ENCODE results near the gene MISP3.
A peak's percentile ranks its signal among the peaks of the same experiment; 100 is the strongest.

The MISP3 gene

DNA sequence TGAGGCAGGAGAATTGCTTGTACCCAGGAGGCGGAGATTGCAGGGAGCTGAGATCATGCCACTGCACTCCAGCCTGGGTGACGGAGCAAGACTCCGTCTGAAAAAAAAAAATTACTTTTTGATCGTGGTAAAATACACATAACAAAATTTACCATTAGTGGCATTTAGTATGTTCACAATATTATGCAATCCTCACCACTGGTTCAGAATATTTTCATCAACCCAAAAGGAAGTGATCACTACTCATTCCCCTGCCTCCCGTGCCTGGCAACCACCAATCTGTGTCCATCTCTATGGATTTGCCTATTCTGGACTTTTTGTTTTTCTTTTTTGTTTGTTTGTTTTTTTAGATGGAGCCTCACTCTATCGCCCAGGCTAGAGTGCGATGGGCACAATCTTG lies 9.5 kb upstream of the MISP3 start:
- Histone ChIP-seq H3K27ac (ENCODE audit: low read depth, low read length) (no peak overlapping the region), H3K36me3 (ENCODE audit: insufficient read depth, low read length) (no peaks in the 10 kb centered on the region), H3K27me3 (ENCODE audit: control insufficient read depth in 1 of 2, insufficient read depth in 2 of 2, low read length in 2 of 2) (peaks cover 23 to 32% of the 10 kb centered on the region in 2 donors), H3K9me3 (ENCODE audit: low read length) (no peaks in the 10 kb centered on the region), H3K4me1 (ENCODE audit: insufficient read depth, low read length) (peaks cover 5% of the 10 kb centered on the region), H3K9ac (ENCODE audit: low read length) (no peak overlapping the region), H3K4me3 (ENCODE audit: low read depth in 1 of 2, low read length in 2 of 2) (no peak overlapping the region)

- no peak overlapping the region for H3K9ac ChIP-seq (ENCODE audit: low read length)
- peaks cover 0 to 8% of the 10 kb centered on the region in 2 donors for H3K27me3 ChIP-seq (ENCODE audit: control insufficient read depth in 1 of 2, insufficient read depth in 2 of 2, low read length in 2 of 2)
- no peaks in the 10 kb centered on the region for H3K9me3 ChIP-seq (ENCODE audit: low read length)
- no peak overlapping the region for H3K4me3 ChIP-seq (ENCODE audit: low read depth in 1 of 2, low read length in 2 of 2)
- no peaks in the 10 kb centered on the region for H3K36me3 ChIP-seq (ENCODE audit: insufficient read depth, low read length)
- H3K27ac ChIP-seq (ENCODE audit: low read depth, low read length): no peak overlapping the region
- H3K4me1 ChIP-seq (ENCODE audit: insufficient read depth, low read length): no peaks in the 10 kb centered on the region
Measured at GRCh38 chr19:14066134-14066533, 6.5 kb upstream of the MISP3 start.

GRCh38 chr19:14070268-14071050 lies 2.1 kb upstream of the MISP3 start:
- H3K4me1 ChIP-seq (ENCODE audit: insufficient read depth, low read length): peaks cover 8% of the 10 kb centered on the region
- H3K27ac ChIP-seq (ENCODE audit: low read depth, low read length): no peak overlapping the region
- H3K9ac ChIP-seq (ENCODE audit: low read length): no peak overlapping the region

DNA sequence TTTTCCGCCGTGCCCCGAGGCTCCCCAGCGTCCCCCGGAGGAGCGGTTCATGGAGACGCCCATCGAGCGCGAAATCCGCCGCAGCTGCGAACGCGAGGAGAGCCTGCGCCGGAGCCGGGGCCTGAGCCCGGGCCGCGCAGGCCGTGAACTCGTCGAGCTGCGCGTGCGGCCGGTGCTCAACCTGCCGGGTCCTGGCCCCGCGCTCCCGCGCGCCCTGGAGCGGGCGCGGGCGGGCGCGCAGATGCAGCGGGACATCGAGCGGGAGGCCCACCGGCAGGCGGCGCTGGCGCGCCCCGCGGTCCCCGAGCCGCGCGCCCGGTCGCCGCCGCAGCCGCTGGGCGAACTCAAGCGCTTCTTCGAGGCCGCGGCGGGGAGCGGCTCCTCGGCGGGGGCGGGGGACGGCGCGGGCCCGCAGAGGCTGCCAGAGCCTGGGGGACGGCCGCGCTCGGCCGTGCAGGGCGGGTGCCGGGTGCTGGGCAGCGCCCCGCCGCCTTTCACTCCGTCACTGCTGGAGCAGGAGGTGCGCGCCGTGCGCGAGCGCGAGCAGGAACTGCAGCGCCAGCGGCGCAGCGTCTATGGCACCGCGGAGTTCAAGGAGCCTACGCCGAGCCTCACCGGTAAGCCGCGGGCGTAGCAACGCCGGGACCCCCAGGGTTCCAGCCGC lies 807 bp downstream of the MISP3 start:
- no peaks in the 10 kb centered on the region for H3K27me3 ChIP-seq (ENCODE audit: control insufficient read depth in 1 of 2, insufficient read depth in 2 of 2, low read length in 2 of 2)
- H3K9ac ChIP-seq (ENCODE audit: low read length): peak overlapping the region; percentile 81
- peak overlapping the region; percentile 84 to 90 for H3K4me3 ChIP-seq (ENCODE audit: low read depth in 1 of 2, low read length in 2 of 2)
- no peaks in the 10 kb centered on the region for H3K36me3 ChIP-seq (ENCODE audit: insufficient read depth, low read length)
- H3K9me3 ChIP-seq (ENCODE audit: low read length): no peaks in the 10 kb centered on the region
- H3K27ac ChIP-seq (ENCODE audit: low read depth, low read length): peak overlapping the region; percentile 64
- H3K4me1 ChIP-seq (ENCODE audit: insufficient read depth, low read length): peaks cover 11% of the 10 kb centered on the region

More at GRCh38 chr19:14070268-14071050, 2.1 kb upstream of the MISP3 start:
- no peaks in the 10 kb centered on the region for H3K9me3 ChIP-seq (ENCODE audit: low read length)
- H3K27me3 ChIP-seq (ENCODE audit: control insufficient read depth in 1 of 2, insufficient read depth in 2 of 2, low read length in 2 of 2): no peaks in the 10 kb centered on the region
- H3K36me3 ChIP-seq (ENCODE audit: insufficient read depth, low read length): no peaks in the 10 kb centered on the region
- H3K4me3 ChIP-seq (ENCODE audit: low read depth in 1 of 2, low read length in 2 of 2): no peak overlapping the region

- peaks cover 11% of the 10 kb centered on the region for H3K4me1 ChIP-seq (ENCODE audit: insufficient read depth, low read length)
- H3K27ac ChIP-seq (ENCODE audit: low read depth, low read length): peak overlapping the region; percentile 64
- H3K27me3 ChIP-seq (ENCODE audit: control insufficient read depth in 1 of 2, insufficient read depth in 2 of 2, low read length in 2 of 2): no peaks in the 10 kb centered on the region
- H3K9ac ChIP-seq (ENCODE audit: low read length): peak overlapping the region; percentile 81
- H3K9me3 ChIP-seq (ENCODE audit: low read length): no peaks in the 10 kb centered on the region
- H3K36me3 ChIP-seq (ENCODE audit: insufficient read depth, low read length): no peaks in the 10 kb centered on the region
- H3K4me3 ChIP-seq (ENCODE audit: low read depth in 1 of 2, low read length in 2 of 2): peak overlapping the region; percentile 84 to 90
Measured at GRCh38 chr19:14073925-14074838, 1.6 kb downstream of the MISP3 start.

GRCh38 chr19:14078411-14078810 lies 5.8 kb downstream of the MISP3 start:
- H3K36me3 ChIP-seq (ENCODE audit: insufficient read depth, low read length): no peaks in the 10 kb centered on the region
- no peaks in the 10 kb centered on the region for H3K9me3 ChIP-seq (ENCODE audit: low read length)
- no peak overlapping the region for H3K27ac ChIP-seq (ENCODE audit: low read depth, low read length)
- peaks cover 21% of the 10 kb centered on the region for H3K4me1 ChIP-seq (ENCODE audit: insufficient read depth, low read length)
- no peak overlapping the region for H3K4me3 ChIP-seq (ENCODE audit: low read depth in 1 of 2, low read length in 2 of 2)
- H3K9ac ChIP-seq (ENCODE audit: low read length): no peak overlapping the region
- H3K27me3 ChIP-seq (ENCODE audit: control insufficient read depth in 1 of 2, insufficient read depth in 2 of 2, low read length in 2 of 2): no peaks in the 10 kb centered on the region

DNA sequence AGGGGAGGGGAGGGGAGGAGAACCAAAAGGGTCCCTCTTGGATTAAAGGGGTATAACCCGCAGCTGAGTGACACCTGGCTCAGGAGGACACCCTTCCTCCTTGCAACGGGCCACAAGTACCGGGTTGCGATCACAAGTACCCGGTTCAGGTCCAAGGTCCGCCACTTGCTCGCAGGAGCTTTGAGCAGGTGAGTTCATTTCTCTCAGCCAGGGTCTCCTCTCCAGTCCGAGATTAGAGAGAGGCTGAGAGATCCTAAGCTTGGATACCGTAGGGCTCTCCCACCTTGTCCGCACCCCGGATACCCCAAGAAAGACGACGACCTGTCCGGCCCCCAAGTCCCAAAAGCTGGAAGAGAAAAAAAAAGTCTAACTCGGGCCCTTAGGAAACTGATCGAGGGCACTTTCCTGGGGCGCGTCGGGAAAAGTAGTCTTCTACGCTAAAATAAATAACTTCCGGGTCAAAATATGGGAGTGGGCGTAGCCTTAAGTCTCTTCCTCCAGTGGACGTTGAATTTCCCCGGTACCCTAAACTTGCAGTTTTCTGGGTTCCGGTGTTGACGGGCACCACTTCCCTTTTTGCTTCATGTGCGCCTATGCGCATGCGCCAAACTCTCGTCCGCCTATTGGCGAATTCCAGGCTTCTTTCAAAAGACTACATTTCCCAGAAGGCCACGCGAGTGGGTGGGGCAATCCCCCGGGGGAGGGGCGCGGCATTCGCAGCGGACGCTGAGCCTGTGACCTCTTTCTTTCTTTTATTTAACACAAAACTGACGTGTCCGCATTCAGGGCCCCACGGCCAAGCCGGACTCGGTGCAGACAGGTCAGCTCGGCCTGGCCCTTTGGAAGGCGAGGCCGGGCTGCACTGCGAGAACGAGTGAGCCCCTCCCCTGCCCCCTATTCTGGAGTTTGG lies 8.6 kb downstream of the MISP3 start:
- Histone ChIP-seq H3K4me3 (ENCODE audit: low read depth in 1 of 2, low read length in 2 of 2) (peak overlapping the region; percentile 71 to 91), H3K27ac (ENCODE audit: low read depth, low read length) (peak overlapping the region; percentile 91), H3K36me3 (ENCODE audit: insufficient read depth, low read length) (no peaks in the 10 kb centered on the region), H3K4me1 (ENCODE audit: insufficient read depth, low read length) (peaks cover 15% of the 10 kb centered on the region), H3K9ac (ENCODE audit: low read length) (peak overlapping the region; percentile 95), H3K9me3 (ENCODE audit: low read length) (no peaks in the 10 kb centered on the region), H3K27me3 (ENCODE audit: control insufficient read depth in 1 of 2, insufficient read depth in 2 of 2, low read length in 2 of 2) (no peaks in the 10 kb centered on the region)

DNA sequence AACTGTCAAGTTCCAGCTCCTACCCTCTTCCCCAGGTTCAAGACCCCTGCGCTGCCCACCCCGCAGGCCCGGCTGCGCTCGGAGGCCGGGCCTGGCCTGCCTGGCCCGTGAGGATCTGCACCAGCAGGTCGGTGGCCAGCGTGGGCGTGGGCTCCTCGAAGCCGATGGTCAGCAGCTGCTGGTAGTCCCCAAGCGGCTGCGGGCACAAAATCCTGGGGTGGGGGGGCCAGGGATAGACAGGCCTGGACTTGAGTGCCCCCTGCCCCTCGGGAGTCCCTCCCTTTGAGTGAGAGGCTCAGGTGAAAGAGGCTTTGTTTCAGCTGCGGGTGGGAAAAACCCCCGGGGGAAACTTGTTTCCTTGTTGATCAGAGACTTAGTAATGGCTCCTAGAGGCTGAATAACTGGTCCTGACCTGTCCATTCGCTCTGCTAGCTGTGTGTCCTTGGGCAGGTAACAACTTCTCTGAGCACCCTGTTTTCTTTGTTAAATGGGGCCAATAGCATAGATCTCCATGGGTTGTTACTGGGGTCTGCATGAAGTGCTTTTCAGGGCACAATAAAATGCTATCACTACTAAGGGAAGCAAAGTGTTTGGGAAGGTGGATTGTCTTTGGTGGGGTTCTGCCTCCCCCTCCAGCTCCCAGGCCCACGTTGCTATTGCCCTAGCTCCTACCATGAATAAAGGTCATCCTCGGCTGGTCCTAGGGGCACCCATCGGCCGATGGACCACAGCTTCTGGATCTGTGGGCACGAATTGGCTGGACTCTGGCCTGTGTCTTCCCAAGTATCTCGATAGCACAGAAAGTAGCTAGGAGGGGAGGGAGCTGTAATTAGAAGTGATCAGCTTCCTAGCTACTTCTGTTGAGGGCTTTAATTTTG lies 9.4 kb downstream of the MISP3 start:
- Histone ChIP-seq H3K36me3 (ENCODE audit: insufficient read depth, low read length) (no peaks in the 10 kb centered on the region), H3K27ac (ENCODE audit: low read depth, low read length) (peak overlapping the region; percentile 91), H3K4me3 (ENCODE audit: low read depth in 1 of 2, low read length in 2 of 2) (peak overlapping the region; percentile 71 to 91), H3K9ac (ENCODE audit: low read length) (peak overlapping the region; percentile 84), H3K27me3 (ENCODE audit: control insufficient read depth in 1 of 2, insufficient read depth in 2 of 2, low read length in 2 of 2) (no peaks in the 10 kb centered on the region), H3K9me3 (ENCODE audit: low read length) (no peaks in the 10 kb centered on the region), H3K4me1 (ENCODE audit: insufficient read depth, low read length) (peaks cover 15% of the 10 kb centered on the region)

GRCh38 chr19:14082675-14082960 lies 10.0 kb downstream of the MISP3 start:
- Histone ChIP-seq H3K4me3 (ENCODE audit: low read depth in 1 of 2, low read length in 2 of 2) (no peak overlapping the region), H3K27ac (ENCODE audit: low read depth, low read length) (no peak overlapping the region), H3K27me3 (ENCODE audit: control insufficient read depth in 1 of 2, insufficient read depth in 2 of 2, low read length in 2 of 2) (no peaks in the 10 kb centered on the region), H3K9me3 (ENCODE audit: low read length) (no peaks in the 10 kb centered on the region), H3K9ac (ENCODE audit: low read length) (peak overlapping the region; percentile 84), H3K4me1 (ENCODE audit: insufficient read depth, low read length) (peaks cover 15% of the 10 kb centered on the region), H3K36me3 (ENCODE audit: insufficient read depth, low read length) (no peaks in the 10 kb centered on the region)

DNA sequence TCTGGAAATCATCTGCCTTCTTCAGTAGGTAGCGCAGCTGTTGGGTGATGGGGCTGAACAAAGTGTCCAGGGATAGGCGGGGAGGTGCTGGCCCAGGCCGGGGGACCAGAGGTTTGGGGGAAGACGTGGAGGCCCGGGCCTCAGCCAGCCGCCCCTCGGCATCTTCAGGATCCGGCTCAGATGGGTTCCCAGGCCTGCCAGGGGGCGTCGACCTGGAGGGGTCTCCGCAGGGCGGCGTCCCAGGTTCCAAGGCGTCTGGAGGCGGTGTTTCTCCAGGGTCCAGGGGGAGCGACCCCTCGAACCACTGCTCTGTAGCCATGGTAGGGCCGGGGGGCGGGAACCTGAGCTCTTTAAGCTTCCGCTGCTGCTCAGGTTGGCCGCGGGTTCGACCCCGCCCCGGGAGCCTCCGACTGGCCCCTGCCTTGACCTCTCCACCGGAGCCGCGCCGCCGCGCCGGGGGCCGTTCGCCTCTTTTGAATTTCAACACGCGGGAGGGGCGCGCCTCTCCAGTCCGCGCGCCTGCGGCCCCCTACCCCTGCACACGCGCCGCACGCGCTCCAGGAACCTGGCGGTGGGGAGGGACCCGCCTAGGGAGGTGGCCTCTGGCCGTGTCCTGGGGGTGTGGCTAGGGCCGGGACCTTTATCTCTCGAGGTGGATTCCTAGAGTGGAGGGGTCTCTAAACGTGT lies 12.9 kb downstream of the MISP3 start, which contains the start of gene C19orf67:
C19orf67 (minus strand) TSS at position 475 of the 687 bp plus-strand sequence; CDS start at position 319, 156 bp downstream.
- Histone ChIP-seq H3K27ac (ENCODE audit: low read depth, low read length) (no peak within 1 kb of the TSS), H3K27me3 (ENCODE audit: control insufficient read depth in 1 of 2, insufficient read depth in 2 of 2, low read length in 2 of 2) (no peaks in the 10 kb centered on the region), H3K36me3 (ENCODE audit: insufficient read depth, low read length) (peaks cover 14% of the 10 kb centered on the region), H3K4me3 (ENCODE audit: low read depth in 1 of 2, low read length in 2 of 2) (no peak within 1 kb of the TSS), H3K4me1 (ENCODE audit: insufficient read depth, low read length) (peaks cover 18% of the 10 kb centered on the region), H3K9me3 (ENCODE audit: low read length) (no peaks in the 10 kb centered on the region), H3K9ac (ENCODE audit: low read length) (no peak within 1 kb of the TSS)
